HCT116 (cell line): Measurements from ENCODE around the gene MEIKIN. TPM values are rescaled to one million over a fixed set of nuclear protein-coding genes. Genes with fewer than 3 reads are reported as not detected.

Source experiments
- ATAC-seq: fragments of 200-7000 bp; cut with Tn5 transposase; 2 replicates; pipeline ENCODE4 v1.9.1; 2020; ENCODE audit warnings: mild to moderate bottlenecking, moderate library complexity
- BruUV-seq: library from RNA; stranded (reverse); fragments of 400-500 nt; replicated peaks from 2 replicates; lab custom pipeline; 2021; lab: Mats Ljungman, UMichigan
- CTCF ChIA-PET: fragments of 300-600 bp; sonication (Branson Sonifier 250); formaldehyde crosslinking; loops from one replicate; lab custom pipeline; 2021; ENCODE audit warnings: antibody characterized with exemption; lab: Charles Lee
- POLR2A ChIA-PET: fragments of 300-600, 350-600 bp; sonication (Branson Sonifier 250); formaldehyde crosslinking; loops from one replicate; lab custom pipeline; 2021; ENCODE audit warnings: antibody characterized with exemption; lab: Charles Lee
- RAD21 ChIA-PET, 2 experiments: fragments of 300-600 bp; sonication (Branson Sonifier 250); formaldehyde crosslinking; loops; one replicate each; lab custom pipeline; 2023; ENCODE audit warnings: low total read pairs in 2 of 2; ENCODE audit not compliant: uncharacterized antibody in 2 of 2, unreplicated experiment in 2 of 2, low non-redundant PET in 1 of 2; lab: Charles Lee
- DNase-seq: peaks from one replicate; pipeline ENCODE4 v3.0.0-alpha.2; 2010; ENCODE audit warnings: low read depth, low spot score
- H2AFZ ChIP-seq: fragments of 200-600 bp; shearing (Covaris generic), sonication (generic); 2 replicates; pipeline ENCODE4 v1.6.1; 2017; ENCODE audit warnings: low read depth, mixed run types, mixed read lengths, antibody characterized with exemption, low read length; ENCODE audit not compliant: poor library complexity, severe bottlenecking
- H3K27ac ChIP-seq: 2 replicates; pipeline ENCODE4 v1.5.1; 2012; ENCODE audit warnings: low read depth, low read length
- H3K27me3 ChIP-seq: fragments of 200-600 bp; sonication (generic); 2 replicates; pipeline ENCODE4 v1.6.1; 2016; ENCODE audit warnings: mixed run types, low read length, mixed read lengths; ENCODE audit not compliant: insufficient read depth
- H3K36me3 ChIP-seq, 2 experiments: fragments of 200-500 bp in 1 of 2; fragments of 200-600 bp in 1 of 2; sonication (Bioruptor generic) in 1 of 2; sonication (generic) in 1 of 2; 2 replicates each; pipeline versions ENCODE4 v1.5.1 to v1.6.1; 2014 to 2016; ENCODE audit warnings: low read length in 2 of 2, inconsistent platforms in 1 of 2, mixed read lengths in 1 of 2, mixed run types in 1 of 2; ENCODE audit not compliant: insufficient read depth in 2 of 2, control insufficient read depth in 1 of 2
- H3K4me1 ChIP-seq, 2 experiments: fragments of 200-600 bp in 1 of 2; sonication (generic) in 1 of 2; 2 replicates each; pipeline versions ENCODE4 v1.5.1 to v1.6.1; 2012 to 2017; ENCODE audit warnings: low read length in 2 of 2, inconsistent platforms in 1 of 2, mild to moderate bottlenecking in 1 of 2, mixed read lengths in 1 of 2, mixed run types in 1 of 2, moderate library complexity in 1 of 2; ENCODE audit not compliant: insufficient read depth in 2 of 2, control insufficient read depth in 1 of 2
- H3K4me2 ChIP-seq: fragments of 200-600 bp; sonication (generic); 2 replicates; pipeline ENCODE4 v1.6.1; 2017; ENCODE audit warnings: mixed run types, low read length, mixed read lengths
- H3K4me3 ChIP-seq, 2 experiments: fragments of 200-600 bp in 1 of 2; sonication (generic) in 1 of 2; replicated peaks in 1 of 2; 2 replicates each; pipeline ENCODE4 v1.5.1; 2011 to 2016; ENCODE audit warnings: low read length in 2 of 2, control low read depth in 1 of 2, low read depth in 1 of 2, mild to moderate bottlenecking in 1 of 2, mixed read lengths in 1 of 2, mixed run types in 1 of 2
- H3K79me2 ChIP-seq: fragments of 200-600 bp; sonication (generic); 2 replicates; pipeline ENCODE4 v1.6.1; 2017; ENCODE audit warnings: mild to moderate bottlenecking, mixed run types, low read length, moderate library complexity, mixed read lengths; ENCODE audit not compliant: insufficient read depth
- H3K9ac ChIP-seq: fragments of 200-600 bp; sonication (generic); 2 replicates; pipeline ENCODE4 v1.6.1; 2016; ENCODE audit warnings: low read length, mixed read lengths
- H3K9me2 ChIP-seq: fragments of 200-600 bp; sonication (generic), shearing (Covaris generic); 2 replicates; pipeline ENCODE4 v1.6.1; 2017; ENCODE audit warnings: mixed run types, mild to moderate bottlenecking, moderate library complexity; ENCODE audit not compliant: insufficient read depth
- H3K9me3 ChIP-seq, 2 experiments: fragments of 200-500 bp in 1 of 2; fragments of 200-600 bp in 1 of 2; sonication (Bioruptor generic) in 1 of 2; sonication (generic) in 1 of 2; 2 replicates each; pipeline ENCODE4 v1.6.1; 2014 to 2017; ENCODE audit warnings: low read length in 2 of 2, mixed read lengths in 2 of 2, inconsistent platforms in 1 of 2, low read depth in 1 of 2, mild to moderate bottlenecking in 1 of 2, mixed run types in 1 of 2, moderate library complexity in 1 of 2; ENCODE audit not compliant: control insufficient read depth in 1 of 2, insufficient read depth in 1 of 2
- H4K20me1 ChIP-seq: fragments of 200-600 bp; sonication (generic), shearing (Covaris generic); 2 replicates; pipeline ENCODE4 v1.6.1; 2017; ENCODE audit warnings: mixed run types, mild to moderate bottlenecking, moderate library complexity; ENCODE audit not compliant: insufficient read depth
- CBX3 ChIP-seq: IDR thresholded peaks from 2 replicates; pipeline ENCODE4 v1.6.1; 2012; ENCODE audit warnings: low read depth
- CEBPB ChIP-seq: IDR thresholded peaks from 2 replicates; pipeline ENCODE4 v1.6.1; 2012; ENCODE audit warnings: low read depth
- EGR1 ChIP-seq: IDR thresholded peaks from 2 replicates; pipeline ENCODE4 v1.6.1; 2012; ENCODE audit warnings: low read depth
- ELF1 ChIP-seq: IDR thresholded peaks from 2 replicates; pipeline ENCODE4 v1.6.1; 2012; ENCODE audit warnings: low read depth, borderline replicate concordance
- EZH2 ChIP-seq: fragments of 200-600 bp; sonication (generic); IDR thresholded peaks from 2 replicates; pipeline ENCODE4 v1.6.1; 2017; ENCODE audit warnings: antibody characterized with exemption, mixed run types
- POLR2A ChIP-seq: IDR thresholded peaks from 2 replicates; pipeline ENCODE4 v1.7.0; 2011; ENCODE audit warnings: borderline replicate concordance; ENCODE audit not compliant: insufficient read depth, insufficient read length; ENCODE audit errors: extremely low read depth
- POLR2AphosphoS5 ChIP-seq: IDR thresholded peaks from 2 replicates; pipeline ENCODE4 v1.6.1; 2011; ENCODE audit warnings: mild to moderate bottlenecking, low read depth, low read length, moderate library complexity
- RAD21 ChIP-seq: IDR thresholded peaks from 2 replicates; pipeline ENCODE4 v1.6.1; 2012; ENCODE audit warnings: low read depth, mild to moderate bottlenecking
- REST ChIP-seq: IDR thresholded peaks from 2 replicates; pipeline ENCODE4 v1.6.1; 2012; ENCODE audit warnings: low read depth
- SIN3A ChIP-seq: IDR thresholded peaks from 2 replicates; pipeline ENCODE4 v1.6.1; 2012; ENCODE audit warnings: low read depth
- SP1 ChIP-seq: IDR thresholded peaks from 2 replicates; pipeline ENCODE4 v1.6.1; 2012; ENCODE audit warnings: low read depth
- SRF ChIP-seq: IDR thresholded peaks from 2 replicates; pipeline ENCODE4 v1.6.1; 2012; ENCODE audit warnings: low read depth
- TCF7L2 ChIP-seq: IDR thresholded peaks from 2 replicates; pipeline ENCODE4 v1.7.0; 2011; ENCODE audit warnings: borderline replicate concordance, inconsistent platforms; ENCODE audit not compliant: insufficient read depth, insufficient read length; ENCODE audit errors: extremely low read depth
- YY1 ChIP-seq: IDR thresholded peaks from 2 replicates; pipeline ENCODE4 v1.6.1; 2011; ENCODE audit warnings: low read length, low read depth, moderate library complexity, mild to moderate bottlenecking; ENCODE audit not compliant: insufficient replicate concordance; ENCODE audit errors: extremely low read depth
- ZFX ChIP-seq: fragments of 450-650 bp; IDR thresholded peaks from 2 replicates; pipeline ENCODE4 v1.6.1; 2017
- ZNF274 ChIP-seq: fragments of 200-500 bp; sonication (Bioruptor generic); IDR thresholded peaks from 2 replicates; pipeline ENCODE4 v1.6.1; 2014; ENCODE audit warnings: mild to moderate bottlenecking, low read depth, low read length, inconsistent platforms
- intact Hi-C: fragments of 100-400 bp; cut with micrococcal nuclease; formaldehyde crosslinking; loops from 2 replicates; pipeline ENCODE4 v1.10.0; 2022
- total RNA-seq: library from RNA; stranded (reverse); gene quantifications from one replicate; pipeline ENCODE4 v1.2.1, GENCODE V29; 2021; ENCODE audit not compliant: unreplicated experiment

Gene MEIKIN
- total RNA-seq, 1 experiment from 2014 or later = not detected

GRCh38 chr5:131942016-131942415 is 3.4 kb downstream of the MEIKIN start:
- no peaks in the 10 kb centered on the region for H3K9me2 ChIP-seq
- no peaks in the 10 kb centered on the region for H3K9me3 ChIP-seq
- CTCF ChIA-PET = no interaction called here
- RAD21 ChIA-PET = no interaction called here
- no peak overlapping the region for H3K9ac ChIP-seq
- H3K36me3 ChIP-seq = no peaks in the 10 kb centered on the region
- no peak overlapping the region for H3K4me2 ChIP-seq
- intact Hi-C loops = no loop called here
- no peak overlapping the region for H3K4me3 ChIP-seq
- ATAC-seq (no peak), DNase-seq (no peak)
- no peaks in the 10 kb centered on the region for H3K27me3 ChIP-seq
- no peaks in the 10 kb centered on the region for H4K20me1 ChIP-seq
- POLR2A ChIA-PET = no interaction called here
- H3K79me2 ChIP-seq = no peaks in the 10 kb centered on the region
- no peak overlapping the region for H2AFZ ChIP-seq
- H3K4me1 ChIP-seq = no peaks in the 10 kb centered on the region
- H3K27ac ChIP-seq = no peak overlapping the region
- no TSS peak for BruUV-seq
- TF ChIP-seq CEBPB (no peak), REST (no peak), ZNF274 (no peak), YY1 (no peak), SIN3A (no peak), RAD21 (no peak), POLR2A (no peak), ELF1 (no peak), EGR1 (no peak), ZFX (no peak), POLR2AphosphoS5 (no peak), CBX3 (no peak), TCF7L2 (no peak), EZH2 (no peak), SRF (no peak), SP1 (no peak)
